Renal cortical epithelial cell (primary cell): ENCODE data around the gene XDH. TPM values are rescaled to one million over a fixed set of nuclear protein-coding genes. Genes with fewer than 3 reads are reported as not detected.

Source experiments
- DNase-seq: peaks from one replicate; pipeline ENCODE4 v3.0.0-alpha.2; 2011; ENCODE audit warnings: low read depth
- total RNA-seq: library from RNA; depleted of rRNA; stranded (reverse); fragments of >200 nt; gene quantifications from 2 replicates; pipeline ENCODE4 v1.2.3, GENCODE V29; 2014

Gene XDH
- total RNA-seq, 1 donor from 2014 or later, result 2.0 TPM

DNA sequence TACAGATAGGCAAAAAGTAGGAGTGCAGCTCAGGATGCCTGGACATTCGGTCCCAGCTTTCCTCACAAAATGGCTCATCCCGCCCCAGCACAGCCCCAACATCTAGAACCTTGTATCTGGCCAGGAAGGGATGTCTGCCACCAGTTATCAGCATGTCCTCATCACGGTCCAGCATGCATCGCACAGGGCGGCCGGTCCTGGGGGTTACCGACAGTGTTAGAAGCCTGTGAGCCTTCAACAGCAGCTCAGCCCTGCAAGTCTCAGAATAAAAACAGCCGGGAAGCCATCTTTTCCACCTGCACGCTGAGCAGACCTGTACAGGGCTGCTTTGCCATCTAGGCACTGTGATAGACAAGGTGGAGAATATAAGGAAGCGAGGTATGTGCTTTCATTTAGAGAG, 49.2 kb downstream of the XDH start:
- DNase-seq, result no peak

DNA sequence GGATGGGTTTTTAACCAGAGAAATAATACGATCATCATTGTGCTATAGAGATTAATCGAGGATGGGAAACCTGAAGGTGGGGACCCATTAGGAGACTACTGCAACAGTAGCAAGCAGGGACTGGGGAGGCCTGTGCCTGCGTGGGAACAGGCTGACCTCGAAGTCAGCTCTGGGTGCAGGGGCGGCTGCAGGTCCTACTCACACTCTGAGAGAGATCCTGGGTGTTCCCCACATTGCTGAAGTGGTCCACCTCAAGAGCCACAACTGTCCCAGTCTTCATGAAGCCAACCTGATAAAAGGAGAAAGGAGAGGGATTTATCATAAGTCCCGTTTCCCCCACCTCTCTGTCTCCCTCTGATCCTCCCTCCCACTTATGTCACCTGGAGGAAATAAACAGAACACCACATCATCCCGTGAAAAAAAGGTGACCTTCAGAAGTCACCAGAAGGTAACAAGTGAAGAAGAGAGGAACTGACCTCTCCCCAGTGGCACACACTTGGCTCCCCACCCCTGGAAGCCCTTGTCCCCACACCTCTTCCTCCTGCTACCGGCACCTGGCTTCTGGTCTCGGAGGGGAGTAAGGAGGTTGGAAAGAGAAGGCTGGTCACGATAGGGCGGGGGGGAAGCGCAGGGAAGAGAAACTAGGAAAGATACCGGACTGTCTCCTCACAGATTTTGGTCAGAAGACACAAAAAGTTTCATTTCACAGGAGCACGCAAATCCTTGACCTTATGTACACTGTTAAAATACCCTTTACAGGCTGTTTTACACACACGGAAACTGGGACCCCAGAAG, 50.4 kb downstream of the XDH start:
- no peak for DNase-seq

DNA sequence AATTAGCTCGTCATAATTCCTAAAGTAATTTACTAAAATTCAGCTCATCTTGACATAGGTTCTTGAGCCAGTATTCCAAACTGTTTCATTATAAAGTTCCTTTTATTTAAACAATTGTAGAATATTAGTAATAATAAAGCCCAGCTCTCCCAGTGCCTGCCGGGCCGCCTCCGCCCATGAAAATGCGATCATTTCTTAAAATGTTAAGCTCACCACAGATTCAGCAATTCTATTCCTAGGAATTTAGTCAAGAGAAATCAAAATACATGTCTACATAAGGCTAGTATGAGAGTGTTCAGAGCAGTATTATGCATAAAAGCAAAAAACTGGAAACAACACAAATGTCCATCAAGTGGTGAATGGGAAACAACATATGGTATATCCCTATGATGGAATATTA, 52.0 kb downstream of the XDH start:
- DNase-seq, result no peak

DNA sequence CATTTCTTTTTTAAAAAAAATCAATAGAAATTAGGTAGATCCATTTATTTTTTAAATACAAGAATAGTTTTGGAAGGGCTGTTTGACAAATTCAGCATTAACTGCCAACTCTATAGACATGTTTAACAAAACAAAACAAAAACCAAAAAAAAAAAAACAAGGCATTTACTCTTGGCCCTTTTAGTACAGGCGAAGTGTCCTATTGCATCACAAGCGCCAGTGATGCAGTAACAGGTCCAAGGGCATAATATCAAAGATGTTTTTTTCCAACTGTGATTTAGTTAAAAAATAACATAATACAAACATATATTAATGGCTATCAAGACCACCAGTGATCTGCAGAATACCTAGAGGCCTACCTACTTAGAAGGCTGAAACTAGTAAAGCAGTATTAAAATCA, 55.3 kb downstream of the XDH start:
- no peak for DNase-seq

DNA sequence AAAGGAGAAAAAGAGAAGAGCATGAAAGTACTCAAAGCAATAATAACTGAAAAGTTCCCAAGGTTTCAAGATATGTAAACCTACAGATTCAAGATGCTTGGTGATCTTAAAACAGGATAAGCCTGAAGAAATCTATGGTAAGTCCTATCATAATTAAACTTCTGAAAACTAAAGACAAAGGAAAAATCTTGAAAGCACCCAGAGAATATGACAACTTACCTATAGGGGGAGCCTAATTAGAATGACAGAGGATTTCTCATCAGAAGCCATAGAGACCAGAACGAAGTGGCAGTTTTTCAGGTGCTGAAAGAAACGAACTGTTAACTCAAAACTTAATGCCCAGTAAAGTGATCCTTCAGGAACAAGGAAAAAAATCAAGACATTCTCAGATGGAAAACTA, 59.7 kb downstream of the XDH start:
- peak; percentile 40 for DNase-seq

DNA sequence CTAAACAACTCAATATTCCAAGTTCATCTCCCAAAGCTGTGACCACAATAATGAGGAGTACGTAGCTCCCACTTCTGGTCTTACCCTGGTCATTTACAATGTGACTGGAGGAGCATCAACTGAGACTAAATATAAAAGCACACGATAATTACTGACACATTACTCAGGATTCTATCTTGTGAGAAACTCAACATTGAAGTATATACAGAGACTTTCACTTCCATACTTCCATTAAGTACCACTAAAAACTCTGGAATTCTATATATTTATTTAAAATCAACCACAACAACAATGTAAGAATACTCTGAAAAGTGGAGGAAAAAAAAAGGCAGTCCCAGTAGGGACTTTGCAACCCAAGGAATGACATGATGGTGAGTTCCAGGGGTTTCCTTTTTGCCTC, 61.4 kb downstream of the XDH start:
- no peak for DNase-seq

DNA sequence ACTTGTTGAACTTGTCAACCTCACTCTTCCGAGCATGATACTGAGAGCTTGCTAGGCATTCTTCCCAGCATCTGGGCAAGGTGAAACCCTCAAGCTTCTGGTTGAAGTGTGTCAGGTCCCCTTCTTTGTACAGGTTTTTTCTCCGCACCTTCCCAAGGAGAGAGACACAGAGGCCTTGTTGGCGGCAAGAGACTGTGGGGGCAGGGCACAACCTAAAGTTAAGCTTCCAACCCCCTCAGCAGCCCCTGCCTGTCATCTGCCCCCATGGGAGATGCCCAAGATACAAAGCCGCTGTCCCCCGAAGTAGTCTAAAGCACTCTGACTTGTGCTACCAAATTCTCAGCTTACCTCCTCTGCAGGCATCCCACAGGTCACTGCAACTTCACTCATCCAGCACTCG, 64.9 kb downstream of the XDH start:
- DNase-seq, result no peak

DNA sequence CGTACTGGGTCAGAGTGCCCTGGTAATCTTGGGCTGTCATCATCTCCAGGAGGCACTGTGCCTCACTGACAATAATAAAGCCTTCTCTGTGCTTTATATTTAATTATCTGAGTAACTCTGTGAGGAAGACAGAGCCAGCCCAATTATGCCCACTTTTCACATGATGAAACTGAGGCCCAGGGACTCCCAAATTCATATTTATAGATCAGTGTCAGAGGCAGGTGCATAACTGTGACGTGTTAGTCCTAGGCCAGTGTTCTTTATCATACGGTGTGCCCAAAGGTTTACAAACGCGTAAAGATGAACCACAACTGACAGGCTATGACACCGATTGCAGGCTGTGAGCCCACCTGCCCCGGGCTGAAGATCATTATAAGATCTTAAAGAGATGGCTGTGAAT, 65.4 kb downstream of the XDH start:
- DNase-seq, result no peak

DNA sequence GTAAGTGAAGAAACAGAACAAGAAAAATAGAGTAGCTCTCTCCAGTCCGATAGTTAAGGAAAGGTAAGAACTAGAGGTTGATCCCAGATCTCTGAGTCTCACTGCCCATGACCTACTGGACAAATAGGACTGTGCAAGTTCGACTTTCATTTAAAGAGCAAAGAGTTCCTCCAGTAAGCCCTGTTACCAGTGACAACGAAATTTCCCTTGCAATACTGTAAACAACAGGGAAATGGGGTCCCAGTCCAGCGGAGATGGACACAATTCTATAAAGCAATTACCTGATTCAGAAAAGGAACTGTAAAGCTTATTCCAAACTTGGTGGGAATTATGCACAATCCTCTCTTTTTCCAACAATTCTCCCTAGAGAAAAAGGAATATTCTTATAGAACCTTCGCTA, 65.9 kb downstream of the XDH start:
- no peak for DNase-seq

DNA sequence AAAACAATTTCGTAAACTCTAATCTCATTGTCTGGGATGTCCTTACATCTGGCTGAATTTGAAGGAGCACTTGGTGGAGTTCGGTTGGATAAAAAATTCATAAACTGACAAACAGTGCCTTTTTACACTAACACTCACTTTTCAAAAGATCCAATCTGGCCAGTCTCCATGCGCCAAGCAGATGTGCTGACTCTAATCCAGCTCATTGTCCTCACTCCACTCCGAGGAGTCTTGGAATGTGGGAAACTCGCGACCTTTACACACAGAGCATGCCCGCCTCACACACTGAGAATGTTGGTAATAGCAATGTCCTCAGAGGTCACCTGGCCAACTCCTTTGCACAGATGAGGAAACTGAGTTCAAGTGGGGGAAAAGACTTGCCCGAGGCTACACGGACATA, 66.8 kb downstream of the XDH start:
- DNase-seq, result peak; percentile 59

DNA sequence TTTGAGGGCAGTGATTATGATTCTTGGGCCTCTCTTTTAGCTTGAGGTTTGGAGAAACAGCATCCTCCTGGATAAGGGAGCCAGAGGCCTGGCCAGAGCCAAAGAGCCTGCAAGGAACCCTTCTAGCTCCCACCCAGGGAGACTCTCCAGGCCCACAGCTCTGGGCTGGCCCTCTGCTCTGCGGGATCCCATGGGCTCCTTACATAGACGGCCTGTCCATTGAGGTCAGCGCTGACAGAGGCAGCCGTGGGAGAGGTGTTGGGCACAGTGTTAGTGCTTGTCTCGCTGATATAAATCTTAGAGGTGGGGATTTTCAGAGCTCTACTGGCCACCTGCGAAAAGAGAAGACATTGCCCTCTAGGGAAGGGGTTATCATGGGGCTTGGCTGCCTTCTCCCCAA, 67.2 kb downstream of the XDH start:
- DNase-seq, result no peak

DNA sequence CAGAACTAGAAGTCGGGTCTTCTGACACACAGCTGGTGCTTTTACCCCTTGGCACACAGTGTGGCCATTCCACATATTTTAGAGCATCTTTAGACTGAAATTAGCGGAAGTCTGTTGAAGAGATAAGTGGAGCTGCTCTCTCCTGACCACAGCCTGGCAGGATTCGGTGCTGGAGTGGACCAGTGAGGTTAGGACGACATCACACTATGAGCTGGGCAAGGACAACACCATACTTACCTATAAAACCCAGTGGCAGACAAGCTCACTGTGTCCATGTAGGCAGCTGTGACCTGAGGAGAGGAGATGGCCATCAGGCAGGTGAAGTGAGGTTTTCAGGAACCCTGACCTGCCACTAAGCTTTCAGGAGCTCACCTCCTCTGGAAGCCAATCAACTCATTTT, 70.1 kb downstream of the XDH start:
- no peak for DNase-seq

DNA sequence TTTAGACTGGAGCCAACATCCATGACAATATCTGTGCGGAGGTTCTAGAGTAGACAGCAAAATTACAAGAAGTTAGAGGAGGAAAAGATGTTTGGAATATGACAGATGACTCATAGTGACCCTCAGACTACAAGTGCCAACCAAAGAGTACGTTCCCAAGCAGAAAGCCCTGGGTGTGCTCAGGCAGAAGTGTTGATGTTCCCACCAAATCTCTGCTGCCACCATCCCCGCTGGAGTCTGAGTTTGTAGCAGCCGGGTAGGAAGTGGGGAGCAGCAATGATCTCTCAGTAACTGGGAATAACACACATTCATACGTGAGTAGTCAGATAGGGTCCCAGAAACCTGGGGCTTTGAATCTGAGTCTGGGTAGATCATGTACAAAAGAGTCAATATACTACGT, 73.2 kb downstream of the XDH start:
- DNase-seq, result no peak

DNA sequence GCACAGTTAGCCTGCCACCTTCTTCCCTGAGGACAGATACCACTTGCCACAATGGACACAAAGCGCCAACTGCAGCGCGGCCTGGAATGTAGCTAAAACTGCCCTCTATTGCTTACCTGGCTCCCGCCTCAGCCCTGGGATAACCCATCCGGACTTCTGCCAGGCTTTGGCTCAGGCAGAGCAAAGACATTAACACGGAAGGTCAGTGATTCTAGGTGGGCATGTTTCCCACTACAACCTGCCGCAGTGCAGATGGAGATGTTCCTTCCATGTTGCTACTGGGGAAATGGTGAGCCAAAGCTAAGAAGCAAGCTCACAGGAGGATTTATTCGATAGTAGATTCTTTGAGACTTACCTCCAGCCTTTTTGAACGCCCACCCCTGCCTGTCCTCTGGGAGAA, 74.8 kb downstream of the XDH start:
- DNase-seq, result no peak

DNA sequence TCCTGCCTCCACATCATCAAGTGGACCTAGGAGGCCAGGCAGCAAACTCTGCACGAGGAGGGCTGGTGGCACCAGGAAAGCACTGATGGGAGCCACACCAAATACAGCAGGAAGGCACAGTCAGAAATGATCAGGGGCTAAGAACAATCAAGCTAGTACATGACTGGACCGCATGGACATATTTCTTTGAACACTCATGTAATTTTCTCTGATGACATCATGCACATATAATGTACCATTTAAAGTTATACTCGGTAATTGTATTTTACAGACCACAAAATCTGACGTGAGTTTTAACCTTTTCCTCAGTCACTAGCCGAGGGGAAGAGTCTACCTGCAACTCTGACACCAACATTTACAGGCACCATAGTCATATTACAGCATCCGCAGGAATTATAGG, 76.7 kb downstream of the XDH start:
- peak; percentile 43 for DNase-seq

DNA sequence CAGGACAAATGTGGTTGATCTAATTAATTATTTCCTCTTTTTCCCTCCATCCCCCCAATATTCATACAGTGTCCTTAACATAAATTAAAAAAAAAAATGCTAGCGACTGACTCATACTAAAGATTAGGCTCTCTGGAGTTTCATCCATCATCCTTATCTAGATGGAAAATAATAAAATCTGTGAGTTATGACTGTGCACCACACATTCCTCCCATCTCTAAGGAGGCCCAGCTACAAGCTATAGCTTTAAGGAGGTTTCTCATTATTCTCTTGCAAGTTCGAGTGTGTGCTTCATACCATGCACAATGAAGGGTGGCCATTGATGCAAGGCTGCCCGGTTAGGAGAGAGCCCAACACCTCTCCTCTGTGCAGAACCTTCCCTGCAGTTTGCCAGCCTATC, 77.3 kb downstream of the XDH start:
- DNase-seq, result no peak

DNA sequence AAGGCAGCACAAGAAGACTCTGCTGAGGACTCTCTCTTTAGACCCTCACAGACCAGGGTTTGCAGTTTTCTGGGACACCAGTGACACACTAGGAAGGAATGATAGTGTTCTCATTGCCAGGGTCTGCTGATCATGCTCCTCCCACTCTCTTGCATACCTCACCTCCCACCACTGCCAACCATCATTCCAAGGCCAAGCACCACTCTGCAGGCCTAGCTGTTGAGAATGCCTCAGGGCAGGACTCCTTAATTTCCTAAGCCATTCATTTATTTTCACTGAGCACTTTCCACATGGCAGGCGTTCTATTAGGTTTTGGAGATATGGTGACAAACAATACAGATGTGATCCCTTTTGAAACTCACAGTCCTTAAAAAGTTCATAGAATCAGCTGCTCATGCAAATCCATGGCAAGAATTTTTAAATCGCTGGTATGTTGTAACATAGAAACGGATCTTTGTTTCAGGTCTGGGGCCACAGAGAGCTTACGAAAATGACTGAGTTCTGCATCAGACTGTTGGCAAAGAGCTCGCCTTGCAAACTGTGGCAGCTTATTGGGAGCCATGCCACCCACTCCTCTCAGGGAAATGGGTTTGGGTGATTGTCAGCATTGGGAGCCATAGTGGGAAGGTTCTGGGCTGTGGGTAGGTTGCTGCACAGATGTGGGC, 78.5 kb downstream of the XDH start:
- peak; percentile 92 for DNase-seq

DNA sequence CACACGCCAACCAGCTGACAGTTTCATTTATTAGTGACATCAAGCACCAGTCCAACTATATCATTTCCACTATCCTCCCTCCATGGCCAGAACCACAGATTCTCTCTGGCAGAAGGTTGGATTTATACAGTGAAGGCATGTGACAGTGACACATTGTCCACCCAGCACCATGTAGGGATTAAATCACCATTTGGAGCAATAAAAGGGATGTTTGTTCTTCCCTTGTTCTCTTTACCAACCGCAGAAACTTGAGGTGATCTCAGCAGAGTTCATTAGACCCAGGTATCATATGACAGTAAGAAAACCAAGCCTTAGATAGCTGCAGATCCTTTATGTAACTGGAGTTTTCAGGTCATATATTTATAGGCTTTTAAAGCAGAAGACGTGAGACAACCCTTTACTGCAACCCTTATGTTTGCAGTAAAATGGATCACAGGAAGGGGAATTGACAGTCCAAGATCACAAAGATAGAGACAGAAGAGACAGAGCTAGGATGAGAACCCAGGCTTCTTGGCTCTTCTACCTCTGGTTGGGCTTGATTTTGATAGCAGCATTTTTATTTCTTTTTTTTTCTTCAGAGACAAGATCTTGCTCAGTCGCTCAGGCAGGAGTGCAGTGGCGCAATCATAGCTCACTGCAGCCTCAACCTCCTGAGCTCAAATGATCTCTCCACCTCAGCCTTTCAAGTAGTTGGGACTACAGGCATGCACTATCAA, 80.1 kb downstream of the XDH start:
- peak; percentile 43 for DNase-seq

DNA sequence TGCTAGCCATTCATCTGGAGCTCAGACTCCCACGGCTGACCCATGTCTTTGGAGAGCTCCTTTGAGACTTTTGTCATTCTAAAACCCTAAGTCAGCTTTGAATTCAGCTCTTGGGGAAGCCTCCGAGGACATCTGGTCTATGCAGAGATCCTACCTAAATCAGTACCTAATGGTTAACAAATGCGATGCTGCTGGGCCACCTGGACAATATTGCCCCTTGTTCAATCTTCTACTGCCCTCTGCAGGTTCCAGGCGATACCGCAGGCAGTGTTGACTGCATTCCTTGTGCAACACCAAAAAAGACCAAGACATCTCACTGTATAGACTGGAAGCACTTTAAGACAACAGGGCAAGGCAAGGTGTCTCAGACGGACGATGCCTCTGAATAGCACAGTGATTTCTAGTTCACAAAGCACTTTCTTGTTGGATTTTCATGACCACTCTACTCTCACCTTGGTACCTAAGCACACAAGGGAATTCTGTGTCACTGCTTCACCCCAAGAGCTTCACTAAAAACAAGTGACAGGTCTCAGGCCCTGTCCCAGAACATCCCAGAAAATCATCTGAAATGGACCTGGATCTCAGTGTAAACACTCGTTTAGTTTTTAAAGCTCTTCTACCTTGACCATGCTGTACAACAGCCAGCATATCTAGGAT, 80.9 kb downstream of the XDH start:
- peak; percentile 75 for DNase-seq

DNA sequence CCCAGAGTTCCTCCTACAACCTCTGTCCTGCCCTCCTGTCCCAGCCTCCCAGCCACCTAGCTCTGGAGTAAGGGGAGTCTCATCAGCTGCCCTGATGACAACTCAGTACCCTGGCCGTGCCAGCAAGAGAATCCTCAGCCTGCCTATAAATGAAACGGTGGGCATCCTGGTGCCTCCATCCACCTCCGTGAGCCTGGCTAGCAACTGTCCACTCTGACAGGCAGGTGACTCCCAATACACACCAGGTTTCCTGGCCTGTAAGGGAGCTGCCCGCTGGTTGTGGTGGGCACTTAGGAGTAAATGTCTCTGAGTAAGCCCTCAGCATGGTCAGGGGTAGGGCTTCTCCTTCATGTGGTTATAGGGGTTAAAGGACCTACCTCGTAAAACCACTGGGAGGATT, 81.5 kb downstream of the XDH start:
- DNase-seq, result no peak

DNA sequence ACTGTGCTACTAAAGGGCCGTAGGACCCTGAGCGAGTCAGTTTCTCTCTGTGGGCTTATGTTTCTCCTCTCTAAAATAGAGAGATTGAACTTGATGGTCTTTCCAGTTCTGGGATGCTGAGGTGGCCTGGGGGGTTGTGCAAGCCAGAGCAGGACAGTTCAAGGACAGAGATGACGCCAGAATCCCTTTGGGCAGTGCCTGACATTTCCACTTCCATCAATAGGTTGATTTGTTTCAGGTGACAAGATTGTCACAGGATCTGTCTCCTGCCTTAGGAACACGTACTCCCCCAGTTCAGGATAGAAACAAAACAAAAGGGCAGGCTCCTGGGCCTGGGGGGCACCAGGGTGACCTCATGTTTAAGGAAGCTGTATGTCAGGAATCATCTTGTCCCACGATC, 82.0 kb downstream of the XDH start:
- no peak for DNase-seq

DNA sequence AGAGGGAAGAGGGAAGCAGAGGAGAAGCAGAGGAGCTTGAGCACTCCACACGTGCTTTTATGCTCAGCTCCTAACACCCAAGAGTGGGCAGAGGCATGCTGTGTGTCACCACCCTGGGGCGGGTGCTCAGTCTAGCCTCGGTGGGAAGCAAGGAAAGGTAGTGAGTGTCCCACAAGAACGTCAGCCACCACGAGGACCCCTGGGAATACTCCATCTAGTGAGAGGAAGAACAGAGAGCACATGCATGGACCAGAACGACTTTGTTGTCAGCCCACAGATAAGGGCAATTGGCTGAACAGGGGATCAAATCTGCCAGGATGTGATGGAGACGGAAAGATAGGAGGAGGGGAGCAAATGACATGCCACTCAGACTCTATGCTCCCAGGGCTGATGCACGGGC, 83.4 kb downstream of the XDH start:
- DNase-seq, result no peak
